Measurements from ENCODE around the gene NACAD.

NACAD gene

DNA sequence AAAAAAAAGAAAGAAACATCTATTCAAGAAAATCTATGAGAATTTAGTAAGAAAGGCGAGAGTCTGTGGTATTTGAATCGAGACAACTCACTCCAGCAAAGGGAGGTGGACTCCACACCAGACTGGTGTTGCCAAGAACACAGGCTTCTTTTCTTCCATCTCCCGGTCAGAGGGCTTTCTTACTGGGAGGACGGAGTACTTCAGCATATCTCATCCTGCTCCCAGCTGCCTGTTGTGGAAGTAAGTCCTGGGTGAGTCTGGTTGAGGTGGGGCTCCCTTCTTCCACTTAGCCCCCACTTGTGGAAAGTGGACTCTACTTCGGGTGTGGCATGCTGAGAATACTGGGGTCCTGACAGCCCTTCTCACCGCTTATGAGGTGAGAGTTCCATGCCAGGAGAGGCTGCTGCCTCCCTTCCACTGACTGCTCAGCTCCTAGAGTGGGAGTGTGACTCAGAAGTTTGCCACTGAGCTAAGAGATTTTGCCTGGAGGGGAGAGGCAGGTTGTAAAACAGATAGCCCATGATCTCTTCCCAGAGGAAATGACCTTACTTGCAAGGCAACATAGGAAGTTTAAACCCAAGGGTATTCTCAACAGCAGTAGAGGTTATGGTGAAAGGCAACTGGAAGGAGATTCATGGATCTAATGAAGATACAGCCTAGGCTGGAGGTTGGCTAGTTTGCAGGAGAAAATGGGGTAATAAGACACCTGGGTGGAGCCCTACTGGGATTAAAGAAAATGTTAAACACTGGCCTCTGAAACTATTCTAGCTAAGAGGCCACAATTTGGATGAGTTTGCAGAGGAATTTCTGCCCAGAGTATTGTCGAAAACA is 3.5 kb upstream of the NACAD start:
- no peak for DNase-seq (ENCODE audit: low spot score)

DNA sequence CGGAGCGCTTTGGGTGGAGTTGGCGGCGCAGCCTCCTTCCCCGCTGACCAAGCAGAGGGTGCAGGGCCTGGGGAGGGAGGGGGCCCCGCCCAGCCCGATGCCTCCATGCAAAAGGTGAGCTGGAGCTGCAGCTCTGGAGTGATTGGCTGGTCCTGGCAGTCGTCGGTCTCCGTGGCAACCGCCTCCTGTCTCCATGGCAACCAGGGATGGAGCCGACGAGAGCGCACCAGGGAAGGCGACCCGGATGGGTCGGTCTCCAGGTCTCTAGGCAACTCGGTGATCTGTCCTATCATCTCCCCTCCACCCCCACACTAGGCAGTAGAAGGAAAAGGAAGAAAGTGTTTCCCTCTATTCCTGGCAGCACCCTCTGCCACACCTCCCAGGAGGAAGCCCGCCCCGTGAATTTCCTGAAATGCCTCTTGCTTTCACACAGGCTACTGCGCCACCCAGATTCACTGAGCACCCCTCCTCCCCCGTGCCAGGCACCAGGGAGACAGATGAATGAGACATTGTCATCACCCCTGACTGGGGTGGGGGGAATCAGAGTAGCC is 647 bp upstream of the NACAD start:
- no peak for DNase-seq (ENCODE audit: low spot score)

DNA sequence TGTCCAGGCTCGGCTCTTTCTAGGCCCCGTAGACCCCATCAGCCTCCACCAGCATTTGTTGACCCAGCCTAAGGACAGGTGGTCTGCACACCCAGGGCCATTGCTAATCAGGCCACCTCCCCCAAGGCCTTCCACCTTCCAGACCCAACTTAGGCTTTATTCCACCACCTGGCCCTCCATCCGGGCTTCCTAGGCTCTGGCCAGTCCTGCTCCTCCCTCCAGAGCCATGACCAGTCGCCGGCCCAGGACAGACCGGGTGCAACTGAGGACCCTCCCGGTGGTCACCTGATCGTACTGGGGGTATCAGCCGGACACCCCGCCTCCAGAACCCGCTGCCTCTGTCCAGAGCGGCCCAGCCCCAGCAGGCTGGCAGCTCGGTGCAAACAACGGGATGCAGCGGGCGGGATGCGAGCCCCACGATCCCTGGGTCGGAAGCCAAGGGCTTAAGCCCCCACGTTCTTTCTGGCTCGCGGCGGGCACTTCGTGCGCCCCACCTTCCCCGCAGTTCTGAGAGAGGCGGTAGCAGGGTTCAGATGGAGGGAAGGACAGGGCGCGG is 545 bp downstream of the NACAD start:
- no peak for DNase-seq (ENCODE audit: low spot score)

DNA sequence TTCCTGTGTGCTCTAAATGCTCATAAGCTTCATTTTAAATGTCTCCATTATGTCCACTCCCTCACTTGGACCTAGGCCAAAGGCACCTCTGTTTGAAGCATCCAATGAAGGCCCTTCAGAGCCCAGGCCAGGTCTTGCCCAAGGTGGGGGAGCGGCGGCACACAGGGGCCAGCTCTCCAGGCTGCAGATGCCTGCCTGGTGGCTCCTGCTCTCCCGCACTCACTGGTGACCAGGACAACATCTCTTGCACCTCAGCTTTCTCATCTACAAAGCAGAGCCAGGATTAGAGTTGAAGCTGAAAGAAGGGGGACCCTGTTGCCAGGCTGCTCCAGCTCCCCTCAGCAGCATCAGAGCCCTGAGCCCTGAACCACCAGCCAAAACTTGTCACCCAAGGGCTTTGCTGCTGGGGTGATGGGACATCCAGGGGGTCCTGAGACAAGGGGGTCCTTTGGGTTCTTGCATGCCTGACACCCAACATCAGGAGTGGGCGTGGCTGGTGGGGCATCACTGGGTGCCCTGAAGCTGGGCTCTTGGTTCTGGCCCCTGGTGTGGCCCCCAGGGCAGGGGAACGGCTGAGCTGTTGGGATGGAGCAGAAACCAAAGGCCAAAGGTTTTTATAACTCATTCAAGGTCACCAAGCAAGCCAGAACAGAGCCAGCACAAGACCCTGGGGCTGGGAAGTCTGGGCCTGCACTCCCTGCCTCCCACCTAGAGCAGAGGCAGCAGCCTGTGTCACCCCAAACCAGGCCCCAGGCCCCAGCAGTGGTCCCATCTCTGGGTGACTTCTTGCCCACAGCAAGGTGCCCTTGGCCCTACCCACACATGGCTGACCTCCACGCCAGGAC is 1.2 kb downstream of the NACAD start:
- DNase-seq (ENCODE audit: low spot score) = no peak

DNA sequence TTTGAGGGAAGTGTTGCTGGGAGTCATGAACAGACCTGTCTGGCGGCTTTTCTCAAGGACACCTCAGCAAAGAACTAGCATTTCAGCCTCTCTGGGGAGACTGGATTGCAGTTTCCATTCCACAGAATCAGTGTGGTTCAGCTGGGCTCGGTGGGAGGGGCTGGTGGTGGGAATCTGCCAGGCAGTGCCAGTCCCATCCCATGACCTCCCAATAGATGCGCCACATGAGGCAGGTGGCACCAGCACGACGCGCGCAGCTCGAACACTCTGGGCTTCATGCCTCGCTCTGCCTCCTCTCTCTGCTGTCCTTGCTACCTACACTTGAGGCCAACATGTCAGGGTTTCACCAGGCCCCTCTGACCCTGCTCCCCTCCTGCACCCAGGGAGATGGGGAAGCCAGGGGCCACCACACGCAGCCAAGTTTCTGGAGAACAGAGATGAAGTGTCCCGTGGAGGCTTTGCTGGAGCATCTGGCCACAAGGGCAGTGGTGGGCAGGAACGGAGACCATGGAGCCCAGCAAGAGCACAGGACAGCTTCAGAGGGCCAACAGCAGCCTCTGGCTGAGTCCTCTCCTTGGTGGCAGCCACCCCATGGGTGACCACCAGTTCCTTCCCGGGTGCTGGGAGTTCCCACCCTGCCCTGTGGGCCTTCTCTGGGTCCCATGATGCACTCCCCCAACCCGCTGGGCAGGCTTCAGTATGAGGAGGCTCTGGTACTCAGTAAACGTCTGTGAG is 2.3 kb downstream of the NACAD start:
- DNase-seq (ENCODE audit: low spot score) = no peak

DNA sequence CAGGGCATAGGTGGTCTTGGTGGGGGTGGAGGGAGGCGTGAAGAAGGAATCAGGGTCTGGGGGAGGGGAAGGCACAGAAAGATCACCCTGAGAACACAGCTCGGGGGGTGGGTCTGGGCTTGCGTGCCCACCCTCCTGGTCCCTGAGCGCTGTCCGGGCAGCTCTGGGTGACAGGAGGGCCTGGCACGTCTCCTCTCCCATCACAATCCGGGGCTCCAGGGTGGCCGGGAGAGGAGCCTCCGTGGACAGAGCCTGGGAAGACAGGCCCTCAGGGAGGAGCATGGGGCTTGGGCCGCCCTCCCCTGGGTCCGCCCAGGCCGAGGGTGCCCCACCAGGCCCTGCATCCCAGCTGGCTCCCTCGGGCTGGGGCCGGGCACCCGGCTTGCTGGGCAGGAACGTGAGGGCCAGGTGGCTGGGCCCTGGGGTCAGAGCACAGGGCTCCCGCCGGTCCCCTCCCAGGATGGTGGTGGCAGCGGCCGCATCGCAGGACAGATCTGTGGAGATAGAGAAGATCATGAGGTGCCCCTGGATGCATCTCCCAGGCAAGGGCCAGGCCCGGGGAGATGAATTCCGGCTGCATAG is 3.1 kb downstream of the NACAD start:
- no peak for DNase-seq (ENCODE audit: low spot score)

DNA sequence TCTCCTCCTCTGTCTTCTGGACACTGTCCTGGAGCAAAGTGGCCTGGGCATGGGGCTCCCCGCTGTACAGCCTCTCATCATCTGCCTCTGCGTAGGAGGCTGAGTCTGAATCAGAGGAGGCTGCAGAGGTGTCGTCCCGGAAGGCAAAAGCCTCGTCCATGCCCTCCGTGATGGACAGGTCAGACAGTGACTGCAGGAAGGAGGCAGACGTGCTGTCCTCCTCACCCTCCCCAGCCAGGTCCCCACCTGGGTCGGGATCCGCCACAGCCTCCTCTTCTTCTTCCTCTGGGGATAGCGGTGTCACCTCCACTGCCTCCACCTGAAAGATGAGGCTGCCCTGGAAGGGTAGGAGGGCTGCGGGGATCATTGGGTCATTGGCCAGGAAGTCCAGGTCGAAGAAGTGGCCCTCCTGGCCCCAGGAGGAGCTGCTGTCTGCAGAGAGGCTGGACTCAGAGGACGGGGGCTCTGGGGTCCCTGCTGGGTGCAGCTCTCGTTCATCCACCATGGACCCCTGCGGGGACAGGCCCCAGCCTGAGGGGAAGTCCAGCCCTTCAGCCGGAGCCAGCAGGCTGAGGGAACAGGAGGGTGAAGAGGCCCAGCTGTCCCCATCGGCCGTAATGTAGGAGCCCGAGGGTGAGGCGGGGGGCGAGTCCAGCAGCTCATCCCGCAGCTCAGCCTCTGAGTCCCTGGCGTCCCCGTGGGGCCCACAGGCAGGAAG is 3.7 kb downstream of the NACAD start:
- no peak for DNase-seq (ENCODE audit: low spot score)

DNA sequence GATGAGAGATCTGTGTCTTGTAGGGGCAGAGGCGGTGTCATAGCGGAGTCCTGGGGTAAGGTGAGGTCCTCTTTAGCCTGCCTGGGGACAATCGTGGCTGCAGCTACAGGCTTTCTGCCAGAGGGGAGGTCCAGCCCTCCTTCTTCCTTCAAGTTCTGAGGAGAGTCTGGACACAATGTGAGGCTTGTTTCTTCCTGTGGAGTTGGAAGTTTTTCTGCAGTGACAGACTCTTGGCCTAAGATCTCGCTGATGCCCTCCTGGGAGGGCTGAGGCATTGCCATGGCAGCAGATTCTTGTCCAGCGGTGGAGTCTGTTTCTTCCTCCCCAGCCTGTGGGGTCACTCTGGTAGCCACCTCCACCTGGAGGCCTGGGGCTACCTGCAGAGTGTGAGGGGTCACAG is 4.4 kb downstream of the NACAD start:
- DNase-seq (ENCODE audit: low spot score) = no peak

DNA sequence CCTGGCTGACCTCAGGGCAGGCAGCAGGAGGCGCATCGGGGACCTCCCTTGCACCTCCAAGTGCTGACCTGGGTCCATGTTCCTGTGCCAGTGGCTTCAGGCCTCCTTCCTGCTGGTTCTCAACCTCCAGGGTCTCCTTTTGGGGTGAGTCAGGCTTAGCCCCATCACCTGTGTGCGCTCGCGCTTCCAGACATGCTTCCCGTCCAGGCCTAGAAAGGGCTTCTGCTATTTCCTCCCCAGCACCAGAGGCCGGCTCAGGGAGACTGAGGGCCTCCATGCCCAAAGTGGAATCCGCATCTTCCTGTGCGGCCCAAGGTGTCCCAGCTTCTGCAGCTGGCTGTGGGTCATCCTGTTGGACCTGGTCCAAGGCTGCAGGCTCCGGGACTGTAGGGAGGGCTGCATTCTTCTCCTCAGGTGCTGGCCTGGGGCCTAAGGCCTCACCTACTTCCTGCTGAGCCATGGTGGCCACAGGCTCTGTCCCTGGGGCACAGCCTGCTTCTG is 5.9 kb downstream of the NACAD start:
- DNase-seq (ENCODE audit: low spot score) = no peak

DNA sequence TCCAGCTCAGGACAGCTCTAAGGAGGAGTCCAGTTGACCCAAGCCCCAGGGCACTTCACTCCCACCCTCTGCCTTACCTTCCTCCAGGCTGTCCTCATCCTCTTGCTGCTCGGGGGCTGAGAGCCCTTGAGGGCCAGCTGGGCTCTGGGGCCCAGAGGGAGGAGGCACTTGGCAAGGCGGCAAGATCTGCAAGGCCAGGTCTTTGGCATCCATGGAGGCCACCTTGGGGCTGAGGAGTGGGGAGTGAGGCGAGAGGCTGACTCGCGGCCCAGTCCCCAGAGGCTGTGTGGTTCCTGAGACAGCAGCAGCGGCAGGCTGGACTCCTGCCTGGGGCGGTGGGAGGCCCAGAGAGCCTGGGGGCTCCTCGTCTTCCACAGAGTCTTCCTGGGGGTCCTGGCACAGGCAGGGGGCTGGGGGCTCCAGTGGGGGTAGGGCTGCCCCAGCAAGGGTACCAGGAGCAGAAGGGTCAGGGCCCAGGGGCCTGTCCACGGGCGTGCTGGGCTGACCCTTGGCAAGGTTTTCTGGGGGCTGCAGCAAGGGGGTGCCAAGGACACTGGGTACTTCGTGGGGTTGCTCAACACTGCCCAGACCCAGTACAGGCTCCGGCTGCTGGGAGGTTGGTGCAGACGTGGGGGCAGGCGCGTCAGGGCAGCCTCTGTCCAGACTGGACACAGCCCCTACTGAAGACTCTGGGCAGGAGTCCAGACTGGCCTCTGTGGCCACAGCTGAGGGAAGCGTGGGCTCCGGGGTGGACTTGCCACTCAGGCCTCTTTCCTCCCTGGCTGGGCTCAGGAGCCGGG is 6.5 kb downstream of the NACAD start:
- DNase-seq (ENCODE audit: low spot score) = no peak

DNA sequence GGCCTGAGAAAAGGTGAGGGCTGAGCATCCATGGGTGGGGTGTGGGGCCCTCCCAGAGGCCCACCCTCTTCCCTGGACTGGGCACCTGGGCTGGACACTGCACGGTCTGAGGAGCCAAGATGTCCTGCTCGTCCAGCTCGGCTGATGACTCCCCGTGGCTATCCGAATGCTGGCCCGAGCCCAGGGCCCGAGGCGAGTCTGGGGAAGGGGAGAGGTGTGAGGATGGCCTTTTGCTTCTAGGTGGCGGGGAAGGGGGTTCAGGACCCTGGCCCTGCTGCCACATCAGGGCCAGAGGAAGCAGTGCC is 7.1 kb downstream of the NACAD start:
- no peak for DNase-seq (ENCODE audit: low spot score)

DNA sequence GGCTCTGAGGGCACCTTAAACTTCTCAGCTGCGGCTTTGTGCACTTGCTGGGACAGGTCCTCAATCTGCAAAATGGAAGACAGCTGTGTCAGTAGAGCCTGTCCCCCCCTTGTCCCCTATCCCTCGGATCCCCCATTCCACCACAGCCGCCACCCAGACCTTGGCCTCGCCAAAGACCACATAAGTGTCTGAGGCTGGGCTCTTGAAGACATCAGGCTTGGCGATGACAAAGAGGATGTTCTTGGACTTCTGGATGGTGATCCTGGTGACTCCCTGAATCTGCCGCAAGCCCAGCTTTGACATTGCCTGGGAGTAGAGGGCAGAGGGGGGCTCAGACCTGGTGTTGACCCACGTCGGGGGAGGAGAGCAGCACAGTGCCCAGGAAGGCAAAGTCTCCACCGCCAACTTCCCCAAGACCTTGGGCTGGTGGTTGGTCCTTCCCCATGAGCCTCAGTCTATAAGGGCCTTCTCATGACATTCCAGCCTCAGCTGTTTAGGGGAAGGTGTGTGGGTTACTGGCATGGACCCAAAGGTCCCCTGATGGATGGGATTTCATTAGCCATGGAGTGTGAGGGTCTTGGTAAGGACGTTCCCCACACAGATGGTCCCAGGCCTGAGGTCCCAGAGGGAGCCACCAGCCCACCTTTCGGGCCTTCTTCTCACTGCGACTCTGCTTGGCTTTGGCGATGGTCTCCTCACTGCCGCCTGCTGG is 7.7 kb downstream of the NACAD start:
- no peak for DNase-seq (ENCODE audit: low spot score)

DNA sequence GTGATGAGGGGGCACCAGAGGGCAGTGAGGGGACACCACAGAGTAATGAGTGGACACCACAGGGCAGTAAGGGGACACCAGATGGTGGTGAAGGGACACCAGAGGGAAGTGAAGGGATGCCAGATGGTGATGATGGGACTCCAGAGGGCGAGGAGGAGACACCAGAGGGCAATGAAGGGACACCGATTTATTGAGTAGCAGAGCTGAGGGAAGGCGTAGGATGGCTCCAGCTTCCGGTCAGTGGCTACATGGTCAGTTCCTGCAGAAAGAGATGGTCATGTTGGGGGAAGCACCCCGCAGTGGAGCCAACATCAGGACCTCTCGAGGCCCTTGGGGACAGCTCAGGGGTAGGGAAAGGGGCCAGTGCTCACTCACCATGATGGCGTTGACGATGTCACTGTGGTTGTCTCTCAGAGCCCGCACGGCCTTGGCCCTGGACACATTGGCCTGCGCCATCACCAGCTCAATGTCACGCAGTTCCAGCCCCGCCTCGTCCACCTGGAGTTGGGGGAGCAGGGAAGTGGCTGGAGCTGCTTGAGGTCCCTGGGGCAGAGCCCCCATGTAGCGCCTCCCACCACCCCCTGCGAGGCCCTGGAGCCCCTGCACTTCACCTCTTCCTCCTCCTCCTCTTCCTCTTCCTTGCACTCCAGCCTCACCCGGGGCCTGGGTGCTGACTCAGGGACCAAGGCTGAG is 8.4 kb downstream of the NACAD start:
- no peak for DNase-seq (ENCODE audit: low spot score)

DNA sequence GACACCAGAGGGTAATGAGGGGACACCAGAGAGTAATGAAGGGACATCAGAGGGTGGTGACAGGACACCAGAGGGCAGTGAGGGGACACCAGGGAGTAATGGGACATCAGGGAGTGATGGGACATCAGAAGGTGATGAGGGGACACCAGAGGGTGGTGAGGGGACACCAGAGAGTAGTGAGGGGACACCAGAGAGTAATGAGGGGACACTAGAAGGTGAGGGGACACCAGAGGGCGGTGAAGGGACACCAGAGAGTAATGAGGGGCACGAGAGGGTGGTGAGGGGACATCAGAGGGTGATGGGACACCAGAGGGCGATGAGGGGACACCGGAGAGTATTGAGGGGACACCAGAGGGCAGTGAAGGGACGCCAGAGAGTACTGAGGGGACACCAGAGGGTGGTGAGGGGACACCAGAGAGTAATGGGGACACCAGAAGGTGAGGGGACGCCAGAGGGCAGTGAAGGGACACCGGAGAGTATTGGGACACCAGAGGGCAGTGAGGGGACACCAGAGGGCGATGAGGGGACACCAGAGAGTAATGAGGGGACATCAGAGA is 10.6 kb downstream of the NACAD start:
- DNase-seq (ENCODE audit: low spot score) = no peak

DNA sequence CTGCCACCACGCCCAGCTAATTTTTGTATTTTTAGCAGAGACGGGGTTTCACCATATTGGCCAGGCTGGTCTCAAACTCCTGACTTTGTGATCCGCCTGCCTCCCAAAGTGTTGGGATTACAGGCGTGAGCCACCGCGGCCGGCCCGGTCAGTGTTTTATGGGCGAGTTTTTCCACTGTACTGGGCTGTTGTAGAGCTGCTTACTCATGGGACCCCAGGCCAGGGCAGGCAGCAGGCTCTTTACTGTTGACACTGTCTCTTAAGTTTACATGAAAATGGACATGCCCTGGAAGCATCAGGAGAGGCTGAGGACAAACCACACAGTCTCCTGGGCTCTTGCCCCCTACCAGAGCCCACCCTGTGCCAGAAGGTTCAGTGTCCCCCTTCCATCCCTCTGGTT is 11.2 kb downstream of the NACAD start:
- no peak for DNase-seq (ENCODE audit: low spot score)

DNA sequence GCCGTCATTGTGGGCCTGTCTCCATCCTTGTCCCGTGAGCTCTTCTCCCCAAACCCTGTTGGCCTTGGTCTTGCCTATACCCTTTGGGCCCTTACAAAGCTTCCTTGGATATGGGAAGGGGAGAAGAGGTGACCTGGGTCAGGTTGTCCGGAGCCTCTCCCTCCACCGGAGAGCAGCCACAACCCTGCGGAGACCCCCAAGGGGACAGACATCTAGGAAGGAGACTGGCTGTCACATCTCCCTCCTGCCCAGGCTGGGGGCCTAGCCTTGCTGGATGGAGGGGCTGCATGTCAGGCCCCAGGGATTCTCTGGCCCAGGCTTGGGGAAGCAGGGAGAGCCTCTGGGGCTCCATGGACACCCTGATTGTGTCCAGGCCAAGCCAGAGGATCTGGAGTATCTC is 11.8 kb downstream of the NACAD start:
- no peak for DNase-seq (ENCODE audit: low spot score)

DNA sequence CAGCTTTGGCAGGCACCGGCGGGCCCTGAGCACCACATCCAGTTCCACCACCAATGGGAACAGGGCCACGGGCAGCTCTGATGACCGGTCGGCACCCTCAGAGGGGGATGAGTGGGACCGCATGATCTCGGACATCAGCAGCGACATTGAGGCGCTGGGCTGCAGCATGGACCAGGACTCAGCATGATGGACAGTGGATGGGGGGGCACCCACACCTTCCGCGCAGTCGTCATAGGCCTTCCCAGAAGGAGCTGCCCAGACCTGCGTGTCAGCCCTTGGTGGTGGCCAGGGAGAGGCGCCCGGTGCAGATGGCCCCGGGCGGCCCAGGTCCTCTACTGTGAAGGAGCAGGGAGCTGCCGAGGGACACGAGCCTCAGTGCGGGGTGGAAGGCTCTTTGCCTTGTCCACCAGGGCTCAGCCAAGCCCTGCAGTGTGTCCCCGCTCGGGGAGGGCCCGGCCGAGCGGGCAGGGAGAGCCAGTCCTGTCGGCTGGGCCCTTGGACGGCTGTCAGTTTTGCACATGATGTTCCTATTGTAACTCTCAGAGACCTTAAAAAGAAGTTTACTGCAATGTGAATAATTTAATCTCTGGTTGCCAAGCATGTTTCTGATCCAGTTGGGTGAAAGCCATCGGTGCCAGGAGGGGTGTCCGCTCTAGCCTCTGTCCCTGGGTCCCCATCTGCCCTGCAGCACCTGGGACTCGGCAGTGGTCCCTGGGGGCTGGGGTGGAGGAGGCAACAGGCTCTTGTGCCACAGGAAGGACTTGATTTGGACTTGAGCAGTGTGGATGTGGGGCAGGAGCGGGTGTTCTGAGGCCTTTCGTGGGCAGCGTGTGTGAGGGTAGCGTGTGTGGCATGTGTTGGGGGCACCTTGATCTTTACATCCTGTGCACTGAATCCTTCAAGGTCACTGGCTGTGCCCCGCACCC is 12.6 kb downstream of the NACAD start:
- DNase-seq (ENCODE audit: low spot score) = no peak

DNA sequence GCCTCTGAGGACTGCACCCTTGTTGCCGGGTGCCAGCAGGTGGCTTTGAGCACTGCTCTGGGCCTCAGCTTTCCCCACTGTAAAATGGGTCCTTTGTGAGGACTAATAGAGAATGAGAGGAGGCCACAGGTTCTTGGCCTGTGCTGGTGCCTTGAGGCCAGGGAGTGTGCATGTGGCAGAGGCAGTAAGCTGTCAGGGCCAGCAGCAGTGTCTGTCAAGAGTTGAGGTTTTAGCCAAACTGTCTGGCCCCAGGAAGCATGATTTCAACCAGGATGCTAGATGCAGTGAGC is 13.5 kb downstream of the NACAD start:
- no peak for DNase-seq (ENCODE audit: low spot score)
